Limb (tissue), 2 donors: Measurements from ENCODE around the gene CLEC4E.
"Not testable (repeated sequence)": the region's sequence is repeated elsewhere in the genome, so short reads cannot be mapped to it uniquely, and the experiment has no call there.

ENCODE experiments used
- DNase-seq, 2 donors: peaks; one replicate each; pipeline ENCODE4 v3.0.0-alpha.2; 2016; ENCODE audit errors: extremely low spot score in 2 of 2

The CLEC4E gene, protein sequence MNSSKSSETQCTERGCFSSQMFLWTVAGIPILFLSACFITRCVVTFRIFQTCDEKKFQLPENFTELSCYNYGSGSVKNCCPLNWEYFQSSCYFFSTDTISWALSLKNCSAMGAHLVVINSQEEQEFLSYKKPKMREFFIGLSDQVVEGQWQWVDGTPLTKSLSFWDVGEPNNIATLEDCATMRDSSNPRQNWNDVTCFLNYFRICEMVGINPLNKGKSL

GRCh38 chr12:8540831-8541230, at the start of gene CLEC4E:
TSS of gene CLEC4E (minus strand) at chr12:8540905. CDS start at chr12:8540797, 108 bp downstream.
- DNase-seq = not testable (repeated sequence)

GRCh38 chr12:8589679-8590078, 49.0 kb upstream of the CLEC4E start:
- DNase-seq = no peak

- not testable (repeated sequence) for DNase-seq
Observed at GRCh38 chr12:8584478-8584877, 43.8 kb upstream of the CLEC4E start.

DNA sequence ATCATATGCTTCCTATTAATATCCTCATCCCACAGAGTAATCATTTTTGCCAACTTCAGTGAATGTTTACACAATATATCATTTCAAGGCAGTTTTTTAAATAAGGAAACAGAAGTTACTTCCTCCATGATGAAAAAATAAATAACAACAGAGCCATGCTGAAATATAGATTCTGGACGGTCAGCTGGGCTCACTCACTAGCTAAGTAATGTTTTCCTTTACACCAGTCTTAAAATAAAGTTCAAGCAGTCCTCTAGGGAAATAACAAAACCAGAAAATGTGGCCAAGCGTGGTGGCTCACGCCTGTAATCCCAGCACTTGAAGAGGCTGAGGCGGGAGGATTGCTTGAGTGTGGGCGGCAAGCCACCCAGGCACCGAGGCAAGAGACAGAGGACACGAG, 43.3 kb upstream of the CLEC4E start:
- no peak for DNase-seq

DNA sequence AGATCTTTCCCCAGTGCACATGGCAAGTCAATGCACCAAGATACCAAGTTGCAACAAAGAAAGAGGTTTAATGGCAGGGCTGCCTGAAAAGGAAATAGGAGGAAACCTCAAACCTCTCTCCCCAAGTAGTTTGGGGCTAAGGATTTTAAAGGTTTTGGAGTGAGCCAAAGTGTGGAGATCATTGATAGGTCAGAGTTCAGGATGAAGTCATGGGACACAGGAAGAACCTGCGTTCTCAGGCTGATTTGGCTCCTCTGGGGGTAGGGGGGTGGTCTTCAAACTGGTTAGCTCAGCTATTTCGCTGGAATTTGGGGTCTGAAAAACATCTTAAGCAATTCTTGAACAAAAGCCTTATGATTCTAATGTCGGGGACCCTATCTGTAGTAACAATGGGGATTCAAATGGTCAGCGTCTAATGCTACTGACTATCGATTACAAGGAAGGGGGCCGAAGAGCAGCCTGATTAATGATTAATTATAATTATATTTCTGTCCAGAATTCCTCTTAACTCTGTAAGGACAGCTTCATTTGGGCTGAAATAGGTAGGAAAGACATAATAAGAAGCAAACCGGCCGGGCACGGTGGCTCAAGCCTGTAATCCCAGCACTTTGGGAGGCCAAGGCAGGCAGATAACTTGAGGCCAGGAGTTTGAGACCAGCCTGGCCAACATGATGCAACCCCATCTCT, 40.5 kb upstream of the CLEC4E start:
- DNase-seq = no peak

GRCh38 chr12:8577879-8578278, 37.2 kb upstream of the CLEC4E start:
- DNase-seq = no peak

- DNase-seq = no peak
Observed at GRCh38 chr12:8572507-8572906, 31.8 kb upstream of the CLEC4E start.

- no peak for DNase-seq
Observed at GRCh38 chr12:8566525-8566924, 25.8 kb upstream of the CLEC4E start.

GRCh38 chr12:8566052-8566451, 25.3 kb upstream of the CLEC4E start:
- DNase-seq = not testable (repeated sequence)

- DNase-seq = no peak
Observed at GRCh38 chr12:8564656-8565055, 24.0 kb upstream of the CLEC4E start.

- no peak for DNase-seq
Observed at GRCh38 chr12:8563356-8563755, 22.7 kb upstream of the CLEC4E start.

- DNase-seq = no peak
Observed at GRCh38 chr12:8562310-8562709, 21.6 kb upstream of the CLEC4E start.

- DNase-seq = no peak
Observed at GRCh38 chr12:8561011-8561410, 20.3 kb upstream of the CLEC4E start.

DNA sequence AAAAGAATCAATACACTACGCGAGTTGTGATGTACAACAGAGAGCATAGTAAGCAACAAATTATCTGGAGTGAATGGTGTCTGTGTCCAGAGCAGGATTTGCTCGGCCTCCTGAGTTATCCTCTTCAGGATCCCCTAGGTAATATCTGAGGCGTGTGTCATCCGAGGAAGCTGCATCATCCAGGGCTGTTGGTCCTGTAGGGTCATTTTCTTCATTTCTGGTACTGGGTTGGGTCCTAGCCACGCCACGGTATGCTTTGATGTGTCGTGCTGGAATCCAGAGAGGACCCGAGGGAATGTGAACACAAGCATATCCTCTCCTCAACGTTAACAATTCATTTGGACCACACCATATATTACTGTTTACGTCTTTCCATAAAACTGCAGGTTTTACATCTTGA, 19.0 kb upstream of the CLEC4E start:
- no peak for DNase-seq

- no peak for DNase-seq
Observed at GRCh38 chr12:8556531-8557097, 15.9 kb upstream of the CLEC4E start.

- DNase-seq = no peak
Observed at GRCh38 chr12:8554451-8555195, 13.9 kb upstream of the CLEC4E start.

DNA sequence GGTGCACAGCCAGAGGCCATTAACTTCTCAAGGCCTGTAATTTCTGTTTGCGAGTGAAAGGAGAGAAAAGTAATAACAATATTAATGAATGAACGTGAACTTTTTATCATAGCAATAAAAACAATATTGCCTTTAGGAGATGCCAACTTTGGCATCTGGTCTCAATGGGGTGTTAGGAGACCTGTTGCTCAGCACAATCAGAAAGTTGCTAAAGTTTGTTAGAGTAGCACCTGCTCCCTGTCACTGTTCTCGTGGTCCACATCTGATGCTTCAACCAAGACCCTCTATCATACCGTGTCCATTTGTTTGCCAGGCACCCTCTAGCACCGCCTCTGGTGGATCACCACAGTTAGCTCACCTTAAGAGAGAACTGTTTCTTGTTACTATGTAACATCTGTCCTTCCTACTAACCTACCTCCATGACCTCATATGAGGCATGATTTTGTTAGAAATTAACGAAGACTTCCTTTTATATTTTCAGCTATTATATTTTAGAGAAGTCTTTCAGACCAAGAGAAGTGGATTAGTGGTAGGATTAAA, 12.5 kb upstream of the CLEC4E start:
- no peak for DNase-seq

GRCh38 chr12:8549381-8549780, 8.7 kb upstream of the CLEC4E start:
- DNase-seq = no peak

- DNase-seq = no peak
Observed at GRCh38 chr12:8548192-8548591, 7.5 kb upstream of the CLEC4E start.

GRCh38 chr12:8547645-8548044, 6.9 kb upstream of the CLEC4E start:
- DNase-seq = no peak

- no peak for DNase-seq
Observed at GRCh38 chr12:8546591-8546990, 5.9 kb upstream of the CLEC4E start.

DNA sequence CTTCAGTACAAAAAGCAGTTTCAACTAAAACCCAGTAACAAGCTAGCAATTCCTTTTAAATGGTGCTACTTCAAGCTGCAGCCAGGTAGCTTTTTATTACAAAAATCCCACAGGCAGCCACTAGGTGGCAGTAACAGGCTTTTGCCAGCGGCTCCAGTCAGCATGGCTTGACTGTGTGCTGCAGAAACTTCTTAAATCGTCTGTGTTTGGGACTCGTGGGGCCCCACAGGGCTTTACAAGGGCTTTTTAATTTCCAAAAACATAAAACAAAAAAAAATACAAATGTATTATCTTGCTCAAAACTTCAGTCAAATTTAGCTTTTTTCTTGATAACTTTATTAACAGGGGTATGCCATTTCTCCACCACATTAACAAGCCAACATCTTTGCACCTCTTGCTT, 3.6 kb upstream of the CLEC4E start:
- peak; percentile 74 to 81 for DNase-seq
